ENCODE results near the gene SHC1. TPM values are rescaled to one million over a fixed set of nuclear protein-coding genes. Genes with fewer than 3 reads are reported as not detected.
"Not testable (repeated sequence)": the region's sequence is repeated elsewhere in the genome, so short reads cannot be mapped to it uniquely, and the experiment has no call there.

The SHC1 gene
- total RNA-seq, 1 experiment from 2014 or later: 199 TPM

- TF ChIP-seq, protein P1, sequence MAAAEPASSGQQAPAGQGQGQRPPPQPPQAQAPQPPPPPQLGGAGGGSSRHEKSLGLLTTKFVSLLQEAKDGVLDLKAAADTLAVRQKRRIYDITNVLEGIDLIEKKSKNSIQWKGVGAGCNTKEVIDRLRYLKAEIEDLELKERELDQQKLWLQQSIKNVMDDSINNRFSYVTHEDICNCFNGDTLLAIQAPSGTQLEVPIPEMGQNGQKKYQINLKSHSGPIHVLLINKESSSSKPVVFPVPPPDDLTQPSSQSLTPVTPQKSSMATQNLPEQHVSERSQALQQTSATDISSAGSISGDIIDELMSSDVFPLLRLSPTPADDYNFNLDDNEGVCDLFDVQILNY (CRISPR knock-in tag; IDR thresholded peaks at IDR 0.05): no peak
- no peak for TF ChIP-seq PRRX2 (CRISPR knock-in tag; IDR thresholded peaks at IDR 0.05)
- TF ChIP-seq, protein P2, sequence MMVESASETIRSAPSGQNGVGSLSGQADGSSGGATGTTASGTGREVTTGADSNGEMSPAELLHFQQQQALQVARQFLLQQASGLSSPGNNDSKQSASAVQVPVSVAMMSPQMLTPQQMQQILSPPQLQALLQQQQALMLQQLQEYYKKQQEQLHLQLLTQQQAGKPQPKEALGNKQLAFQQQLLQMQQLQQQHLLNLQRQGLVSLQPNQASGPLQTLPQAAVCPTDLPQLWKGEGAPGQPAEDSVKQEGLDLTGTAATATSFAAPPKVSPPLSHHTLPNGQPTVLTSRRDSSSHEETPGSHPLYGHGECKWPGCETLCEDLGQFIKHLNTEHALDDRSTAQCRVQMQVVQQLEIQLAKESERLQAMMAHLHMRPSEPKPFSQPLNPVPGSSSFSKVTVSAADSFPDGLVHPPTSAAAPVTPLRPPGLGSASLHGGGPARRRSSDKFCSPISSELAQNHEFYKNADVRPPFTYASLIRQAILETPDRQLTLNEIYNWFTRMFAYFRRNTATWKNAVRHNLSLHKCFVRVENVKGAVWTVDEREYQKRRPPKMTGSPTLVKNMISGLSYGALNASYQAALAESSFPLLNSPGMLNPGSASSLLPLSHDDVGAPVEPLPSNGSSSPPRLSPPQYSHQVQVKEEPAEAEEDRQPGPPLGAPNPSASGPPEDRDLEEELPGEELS (CRISPR knock-in tag; IDR thresholded peaks at IDR 0.05): no peak
- TF ChIP-seq, protein P3, sequence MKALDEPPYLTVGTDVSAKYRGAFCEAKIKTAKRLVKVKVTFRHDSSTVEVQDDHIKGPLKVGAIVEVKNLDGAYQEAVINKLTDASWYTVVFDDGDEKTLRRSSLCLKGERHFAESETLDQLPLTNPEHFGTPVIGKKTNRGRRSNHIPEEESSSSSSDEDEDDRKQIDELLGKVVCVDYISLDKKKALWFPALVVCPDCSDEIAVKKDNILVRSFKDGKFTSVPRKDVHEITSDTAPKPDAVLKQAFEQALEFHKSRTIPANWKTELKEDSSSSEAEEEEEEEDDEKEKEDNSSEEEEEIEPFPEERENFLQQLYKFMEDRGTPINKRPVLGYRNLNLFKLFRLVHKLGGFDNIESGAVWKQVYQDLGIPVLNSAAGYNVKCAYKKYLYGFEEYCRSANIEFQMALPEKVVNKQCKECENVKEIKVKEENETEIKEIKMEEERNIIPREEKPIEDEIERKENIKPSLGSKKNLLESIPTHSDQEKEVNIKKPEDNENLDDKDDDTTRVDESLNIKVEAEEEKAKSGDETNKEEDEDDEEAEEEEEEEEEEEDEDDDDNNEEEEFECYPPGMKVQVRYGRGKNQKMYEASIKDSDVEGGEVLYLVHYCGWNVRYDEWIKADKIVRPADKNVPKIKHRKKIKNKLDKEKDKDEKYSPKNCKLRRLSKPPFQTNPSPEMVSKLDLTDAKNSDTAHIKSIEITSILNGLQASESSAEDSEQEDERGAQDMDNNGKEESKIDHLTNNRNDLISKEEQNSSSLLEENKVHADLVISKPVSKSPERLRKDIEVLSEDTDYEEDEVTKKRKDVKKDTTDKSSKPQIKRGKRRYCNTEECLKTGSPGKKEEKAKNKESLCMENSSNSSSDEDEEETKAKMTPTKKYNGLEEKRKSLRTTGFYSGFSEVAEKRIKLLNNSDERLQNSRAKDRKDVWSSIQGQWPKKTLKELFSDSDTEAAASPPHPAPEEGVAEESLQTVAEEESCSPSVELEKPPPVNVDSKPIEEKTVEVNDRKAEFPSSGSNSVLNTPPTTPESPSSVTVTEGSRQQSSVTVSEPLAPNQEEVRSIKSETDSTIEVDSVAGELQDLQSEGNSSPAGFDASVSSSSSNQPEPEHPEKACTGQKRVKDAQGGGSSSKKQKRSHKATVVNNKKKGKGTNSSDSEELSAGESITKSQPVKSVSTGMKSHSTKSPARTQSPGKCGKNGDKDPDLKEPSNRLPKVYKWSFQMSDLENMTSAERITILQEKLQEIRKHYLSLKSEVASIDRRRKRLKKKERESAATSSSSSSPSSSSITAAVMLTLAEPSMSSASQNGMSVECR (CRISPR knock-in tag; IDR thresholded peaks at IDR 0.05; ENCODE audit: borderline replicate concordance): no peak
- no peak for TF ChIP-seq AR (CRISPR knock-in tag; IDR thresholded peaks at IDR 0.05)
Measured at GRCh38 chr1:154988058-154988954, 17.8 kb upstream of the SHC1 start (continued).

GRCh38 chr1:154987326-154987725 lies 16.8 kb upstream of the SHC1 start:
- no peak for ATAC-seq
- H3K36me3 Mint-ChIP-seq: peaks cover 26% of the 10 kb centered on the region
- no peak for TF ChIP-seq ZNF121 (CRISPR knock-in tag; IDR thresholded peaks at IDR 0.05)
- TF ChIP-seq GABPB1 (CRISPR knock-in tag; IDR thresholded peaks at IDR 0.05): 0 out of 2 replicates have a peak, but pooled peaks have one; percentile 32
- DNase-seq (ENCODE audit: low spot score): no peak
- H3K27ac Mint-ChIP-seq: no peak overlapping the region
- H3K4me3 Mint-ChIP-seq: no peak overlapping the region
- H3K4me1 Mint-ChIP-seq: peaks cover 7% of the 10 kb centered on the region
- no peaks in the 10 kb centered on the region for H3K9me3 Mint-ChIP-seq
- no peaks in the 10 kb centered on the region for H3K27me3 Mint-ChIP-seq (ENCODE audit: low read depth)
- POLR2A ChIA-PET: interaction anchor here (0.7 to 1.3 kb wide), 2 partner anchors 14 to 16 kb away, joined by 3 to 4 read pairs; partner anchors contain the start of gene SHC1
- CTCF ChIA-PET: interaction anchor here (2.6 kb wide), 1 partner anchor 12 kb away, joined by 12 read pairs; no protein-coding TSS in a partner anchor

DNA sequence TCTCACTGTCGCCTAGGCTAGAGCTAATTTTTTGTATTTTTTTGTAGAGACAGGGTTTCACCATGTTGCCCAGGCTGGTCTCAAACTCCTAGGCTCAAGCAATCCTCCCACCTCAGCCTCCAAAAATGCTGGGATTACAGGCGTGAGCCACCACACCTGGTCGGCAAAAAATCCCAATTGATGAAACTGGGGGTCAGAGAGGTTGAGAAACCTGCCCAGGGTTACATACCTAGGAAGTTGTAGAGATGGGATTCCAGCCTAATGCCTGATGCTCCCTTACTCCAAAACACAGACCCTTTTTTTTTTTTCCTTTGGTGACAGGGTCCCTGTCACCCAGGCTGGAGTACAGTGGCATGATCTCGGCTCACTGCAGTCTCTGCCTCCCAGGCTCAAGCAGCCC lies 16.2 kb upstream of the SHC1 start:
- H3K27ac Mint-ChIP-seq; DNase-seq (ENCODE audit: low spot score); H3K9me3 Mint-ChIP-seq; H3K27me3 Mint-ChIP-seq (ENCODE audit: low read depth); ATAC-seq; H3K4me3 Mint-ChIP-seq; H3K4me1 Mint-ChIP-seq: not testable (repeated sequence)
- CTCF ChIA-PET: interaction anchor here (2.6 kb wide), 1 partner anchor 13 kb away, joined by 12 read pairs; no protein-coding TSS in a partner anchor
- peaks cover 26% of the 10 kb centered on the region for H3K36me3 Mint-ChIP-seq
- POLR2A ChIA-PET: interaction anchor here (0.7 to 1.2 kb wide), 2 partner anchors 14 to 16 kb away, joined by 3 to 7 read pairs; partner anchors contain the start of gene SHC1
